Measurements from ENCODE around the gene CD79B. TPM values are rescaled to one million over a fixed set of nuclear protein-coding genes. Genes with fewer than 3 reads are reported as not detected.

The CD79B gene
- total and polyA plus RNA-seq, 2 of the 8 experiments (the other 6 are each of a cell fraction or from before 2014, with no cell fraction given), result 1.5 to 3.9 TPM

- TF ChIP-seq ATF2 (IDR thresholded peaks at IDR 0.05; ENCODE audit: low read length) (no peak), ASH2L (IDR thresholded peaks at IDR 0.05; ENCODE audit: low read length) (no peak), E2F6 (IDR thresholded peaks at IDR 0.05) (no peak)
Measured at GRCh38 chr17:63972796-63973195, 40.7 kb upstream of the CD79B start, which contains the start of gene SCN4A (continued).
